ENCODE results near the gene CENATAC. TPM values are rescaled to one million over a fixed set of nuclear protein-coding genes. Genes with fewer than 3 reads are reported as not detected.

Gene CENATAC
- total RNA-seq, 1 experiment from 2014 or later: 55.2 TPM

- Histone ChIP-seq H3K9ac (ENCODE audit: extremely low read depth, insufficient read length, low read length) (no peak overlapping the region), H2BK12ac (ENCODE audit: insufficient read length, low read depth, low read length) (no peak overlapping the region), H3K23ac (ENCODE audit: insufficient read length, low read depth, low read length) (no peak overlapping the region), H3K79me1 (ENCODE audit: insufficient read depth, low read depth, low read length, poor library complexity, severe bottlenecking) (no peaks in the 10 kb centered on the region), H2AK5ac (ENCODE audit: insufficient read length, low read length) (no peak overlapping the region), H3K23me2 (ENCODE audit: insufficient read length, low read depth, low read length, poor library complexity, severe bottlenecking) (peaks cover 10% of the 10 kb centered on the region), H3K56ac (ENCODE audit: insufficient read length, low read depth, low read length) (no peak overlapping the region), H4K8ac (replicated peaks; ENCODE audit: insufficient read length, low read depth, low read length) (no peak overlapping the region), H3T11ph (ENCODE audit: low read length) (no peak overlapping the region), H4K5ac (ENCODE audit: insufficient read length, low read depth, low read length) (no peak overlapping the region), H2BK15ac (ENCODE audit: low read depth, low read length) (no peak overlapping the region), H3K27ac (ENCODE audit: insufficient read length, low read depth, low read length) (no peak overlapping the region), H4K20me1 (ENCODE audit: control insufficient read depth, insufficient read depth, insufficient read length) (no peaks in the 10 kb centered on the region), H3K4me1 (ENCODE audit: insufficient read depth, low read length) (no peaks in the 10 kb centered on the region), H3K9me3 (ENCODE audit: control insufficient read depth, low read depth, low read length) (no peaks in the 10 kb centered on the region), H3K18ac (ENCODE audit: insufficient read length, low read depth, low read length) (no peak overlapping the region), H3K27me3 (ENCODE audit: insufficient read depth, low read length) (no peaks in the 10 kb centered on the region), H2AFZ (ENCODE audit: low read length) (no peak overlapping the region), H3K79me2 (ENCODE audit: insufficient read depth, low read length) (peaks cover 15% of the 10 kb centered on the region; the same call in 1 of the 2 replicates), H2BK5ac (ENCODE audit: insufficient read length, low read length) (no peak overlapping the region), H3K4me2 (ENCODE audit: insufficient read depth, insufficient read length, low read length) (no peak overlapping the region), H3K14ac (ENCODE audit: insufficient read depth, low read length) (no peak overlapping the region), H2BK20ac (ENCODE audit: low read depth, low read length, poor library complexity, severe bottlenecking) (no peak overlapping the region), H3K4ac (ENCODE audit: low read depth, low read length) (no peak overlapping the region), H4K91ac (ENCODE audit: insufficient read length, low read depth, low read length) (no peak overlapping the region), H2BK120ac (ENCODE audit: low read depth, low read length, poor library complexity, severe bottlenecking) (no peak overlapping the region)
- no peak for DNase-seq
- H3K27me3 Mint-ChIP-seq (ENCODE audit: low read depth): no peaks in the 10 kb centered on the region; the same call in 1 of the 2 replicates
- H3K4me3 Mint-ChIP-seq: no peak overlapping the region; a peak in 1 of 5 replicates
- no CpG with 5 or more reads among the region's 5 CpGs for WGBS (ENCODE audit: extremely low coverage, insufficient read length, low lambda C conversion rate)
- H3K9me3 Mint-ChIP-seq: no peaks in the 10 kb centered on the region
- H3K36me3 Mint-ChIP-seq (ENCODE audit: insufficient read depth in 1 of 3, low read depth in 3 of 3): peaks cover 33 to 75% (median 74%) of the 10 kb centered on the region in 3 experiments
- peaks cover 12 to 21% of the 10 kb centered on the region in 2 experiments for H3K4me1 Mint-ChIP-seq
- H3K27ac Mint-ChIP-seq: no peak overlapping the region
- no peak for TF ChIP-seq CTCF (conservative IDR thresholded peaks at IDR 0.05)
Observed at GRCh38 chr11:119021631-119022030, 23.7 kb downstream of the CENATAC start.
